Activated T-cell treated with anti-CD3 and anti-CD28 coated beads for 24 hours (primary cell): ENCODE data around the gene PCBP3.
"Not testable (repeated sequence)": the region's sequence is repeated elsewhere in the genome, so short reads cannot be mapped to it uniquely, and the experiment has no call there.

ENCODE experiments used
- DNase-seq: peaks from one replicate; pipeline ENCODE4 v3.0.0-alpha.2; 2020; ENCODE audit warnings: low read depth

PCBP3 gene

DNA sequence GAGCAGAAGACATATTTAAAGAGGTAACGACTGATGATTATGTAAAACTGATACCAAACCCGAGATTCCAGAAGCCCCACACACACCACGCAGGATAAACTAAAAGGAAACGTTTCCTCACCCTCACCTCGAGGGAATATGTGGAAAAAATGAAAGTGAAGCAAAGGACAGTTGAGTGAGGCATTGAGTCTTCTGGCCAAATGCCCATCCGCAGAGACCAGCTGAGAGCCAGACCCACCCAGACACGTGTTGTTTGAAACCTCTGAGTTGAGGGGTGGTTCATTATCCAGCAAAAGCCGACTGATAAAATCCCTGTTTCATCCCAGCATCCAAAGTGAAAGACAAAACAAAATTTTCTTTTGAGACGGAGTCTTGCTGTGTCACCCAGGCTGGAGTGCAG is 29.6 kb upstream of the PCBP3 start:
- DNase-seq: no peak

DNA sequence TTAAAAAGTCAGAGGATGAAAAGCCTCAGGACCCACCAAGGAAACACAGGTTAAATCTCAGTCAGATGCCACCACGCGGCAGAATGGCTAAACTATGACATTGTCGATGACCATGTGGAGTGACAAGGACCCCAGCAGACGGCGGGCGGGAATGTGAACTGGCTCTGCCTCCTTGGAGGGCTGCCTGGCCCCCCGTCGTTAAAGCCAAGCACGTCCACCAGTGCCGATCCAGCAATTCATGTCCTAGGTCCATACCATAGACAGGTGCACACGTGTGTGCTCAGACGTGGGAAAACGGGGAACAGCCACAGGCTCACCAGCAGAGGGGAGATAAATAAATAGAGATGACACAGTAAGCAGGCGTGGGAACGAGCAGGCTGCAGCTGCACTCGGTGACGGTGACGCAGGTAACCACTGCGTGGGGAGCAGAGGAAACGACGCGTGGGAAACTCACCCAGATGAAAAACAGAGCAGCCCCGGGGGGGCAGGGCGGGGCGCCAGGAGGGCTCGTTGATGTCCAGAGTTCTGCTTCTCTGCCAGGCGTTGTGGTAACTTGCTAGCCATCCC is 28.3 kb upstream of the PCBP3 start:
- DNase-seq: peak; percentile 76

DNA sequence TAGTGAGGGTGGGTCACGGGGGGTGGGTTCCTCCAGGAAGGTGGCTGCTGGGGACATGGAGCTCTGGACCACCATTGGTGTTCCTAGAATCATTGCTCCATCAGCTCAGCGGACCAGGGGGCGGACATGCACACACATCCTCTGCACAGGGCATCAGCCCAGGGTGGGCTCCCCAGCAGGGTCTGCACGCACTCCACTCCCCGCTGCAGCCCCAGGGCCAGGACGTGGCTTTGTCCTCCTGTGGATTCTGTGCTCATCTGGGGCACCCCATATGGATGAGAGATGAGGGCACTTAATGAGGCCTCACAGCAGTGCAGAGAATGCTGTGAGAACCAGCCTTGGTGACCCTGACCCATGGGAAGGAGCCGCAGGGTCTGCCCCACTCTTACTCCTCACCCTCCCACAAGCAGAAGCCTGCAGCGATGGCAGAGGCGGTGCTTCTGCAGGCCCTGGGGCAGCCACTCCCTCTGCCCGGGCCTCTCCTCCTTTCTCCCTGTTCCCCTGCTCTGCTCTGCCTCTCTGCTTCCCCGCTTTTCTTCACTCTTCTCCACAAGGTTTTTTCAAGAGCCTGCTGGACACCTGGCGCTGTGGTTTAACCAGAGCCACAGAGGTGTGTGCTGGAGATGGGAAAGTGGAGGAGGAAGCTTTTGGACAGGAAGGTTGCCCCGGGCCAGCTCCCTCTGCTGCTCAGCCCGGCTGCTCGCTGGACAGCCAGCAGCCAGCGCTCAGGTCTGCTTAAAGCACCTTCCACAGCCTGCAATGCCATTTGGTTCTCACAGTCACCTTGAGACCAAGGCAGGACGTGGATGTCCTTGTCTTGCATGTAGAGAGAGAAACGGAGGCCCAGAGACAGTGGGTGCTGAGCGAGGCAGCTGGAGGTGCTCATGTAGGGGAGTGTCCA is 26.3 kb upstream of the PCBP3 start:
- no peak for DNase-seq

DNA sequence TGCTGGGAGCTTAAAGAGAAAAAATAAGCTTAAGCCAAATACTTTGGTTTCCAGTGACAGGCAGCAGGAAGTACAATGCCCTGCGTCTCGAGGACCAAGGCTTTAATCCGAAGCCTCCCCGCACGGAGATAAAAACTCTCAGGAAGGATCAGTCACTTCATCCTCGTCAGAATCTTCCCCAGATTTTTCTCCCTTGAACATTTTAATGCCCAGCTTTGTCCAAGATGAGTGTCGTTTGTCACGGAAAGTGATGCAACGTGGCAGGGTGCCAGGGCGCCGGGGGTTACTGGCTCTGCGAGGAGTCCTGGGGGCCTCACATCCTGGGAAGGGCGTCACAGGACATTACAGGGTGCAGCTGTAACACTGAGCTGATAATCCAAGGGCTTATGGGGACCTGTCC is 25.2 kb upstream of the PCBP3 start:
- DNase-seq: no peak

DNA sequence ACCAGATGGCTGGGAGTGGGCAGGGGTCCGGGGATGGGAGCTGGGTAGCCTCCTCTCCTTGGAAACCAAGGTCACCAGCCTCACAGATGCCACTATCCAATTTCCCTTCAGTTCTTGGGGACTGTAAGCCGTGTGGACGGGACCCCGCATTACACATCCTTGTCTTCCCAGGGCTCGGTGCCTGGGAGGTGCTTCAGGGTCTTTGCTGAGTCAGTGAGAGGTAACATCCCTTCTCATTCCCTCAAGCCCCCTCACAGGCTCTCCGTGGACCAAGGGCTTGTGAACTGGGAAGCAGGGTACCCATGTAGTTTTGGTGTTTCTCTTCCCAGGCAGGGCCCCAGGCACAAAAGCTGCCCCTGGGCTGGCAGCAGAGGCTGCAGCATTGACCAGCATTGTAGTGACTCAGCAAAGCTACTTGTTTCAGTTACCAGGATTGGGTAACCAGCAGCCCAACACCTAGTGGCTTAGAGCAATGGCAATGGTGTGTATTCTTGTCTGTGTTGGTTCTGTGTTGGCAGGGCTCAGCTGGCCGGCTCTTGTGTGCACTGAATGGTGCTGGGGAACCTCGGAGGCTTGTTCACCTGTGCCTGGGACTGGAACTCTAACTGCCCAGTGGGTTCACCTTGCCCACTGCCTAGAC is 24.6 kb upstream of the PCBP3 start:
- DNase-seq: no peak

DNA sequence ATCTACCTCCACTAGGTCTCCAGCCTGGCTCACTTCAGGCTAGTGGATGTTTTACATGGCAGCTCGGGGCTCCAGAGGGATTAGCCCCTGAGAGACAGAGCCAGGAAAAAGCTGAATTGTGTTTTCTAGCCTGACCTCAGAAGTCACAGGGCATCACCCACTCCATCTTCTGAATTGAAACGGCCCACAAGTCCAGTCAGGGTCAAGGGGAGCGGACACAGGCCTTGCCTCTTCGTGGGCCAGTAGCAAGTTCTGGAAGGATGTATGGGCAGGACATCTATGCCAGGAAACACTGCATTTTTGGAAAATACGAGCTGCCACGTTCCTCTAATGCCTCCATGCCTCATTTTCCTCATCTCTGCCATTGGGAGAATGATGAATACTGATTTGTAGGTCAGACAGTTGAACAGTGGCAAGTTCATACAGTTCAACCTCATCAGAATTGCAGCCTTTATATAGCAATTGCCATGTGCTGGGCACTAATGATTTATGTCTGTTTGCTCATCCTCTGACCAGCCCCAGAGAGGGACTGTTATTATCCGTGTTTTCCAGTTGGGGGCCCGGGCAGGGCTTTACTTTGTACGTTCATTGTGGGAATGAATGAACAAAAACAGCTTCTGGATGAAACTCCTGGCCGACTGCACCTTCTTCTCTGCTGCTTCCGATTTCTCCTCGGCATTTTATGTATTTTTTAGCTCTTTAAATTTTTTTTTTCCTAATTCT is 23.2 kb upstream of the PCBP3 start:
- DNase-seq: no peak

DNA sequence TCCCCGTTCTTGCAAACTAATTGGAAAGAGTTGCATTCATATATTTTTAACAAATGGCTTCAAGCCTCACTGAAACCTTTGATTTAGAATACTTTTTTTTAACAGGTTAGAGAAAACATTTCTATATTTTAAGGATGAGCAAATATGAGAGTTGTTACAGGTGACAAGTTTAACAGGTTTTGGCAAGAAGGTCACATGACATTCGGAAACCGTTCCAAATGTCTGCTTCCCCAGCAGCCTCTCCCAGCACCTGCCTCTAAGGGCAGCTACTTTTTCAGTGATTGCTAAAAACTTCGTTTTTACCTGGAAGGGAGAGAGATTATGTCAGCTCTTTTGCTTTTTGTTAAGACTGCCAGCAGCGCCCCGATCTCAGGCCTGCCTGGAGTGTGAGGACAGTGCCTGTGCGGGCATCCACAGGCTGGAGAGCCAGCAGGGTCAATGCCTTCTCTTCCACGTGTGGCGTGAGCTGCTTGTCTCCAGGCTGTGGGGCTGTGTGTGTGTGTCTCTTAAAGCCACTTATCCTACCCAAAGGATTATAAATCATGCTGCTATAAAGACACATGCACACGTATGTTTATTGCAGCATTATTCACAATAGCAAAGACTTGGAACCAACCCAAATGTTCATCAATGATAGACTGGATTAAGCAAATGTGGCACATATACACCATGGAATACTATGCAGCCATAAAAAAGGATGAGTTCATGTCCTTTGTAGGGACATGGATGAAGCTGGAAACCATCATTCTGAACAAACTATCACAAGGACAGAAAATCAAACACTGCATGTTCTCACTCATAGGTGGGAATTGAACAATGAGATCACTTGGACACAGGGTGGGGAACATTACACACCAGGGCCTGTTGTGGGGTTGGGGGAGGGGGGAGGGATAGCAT is 21.8 kb upstream of the PCBP3 start:
- DNase-seq: not testable (repeated sequence)

DNA sequence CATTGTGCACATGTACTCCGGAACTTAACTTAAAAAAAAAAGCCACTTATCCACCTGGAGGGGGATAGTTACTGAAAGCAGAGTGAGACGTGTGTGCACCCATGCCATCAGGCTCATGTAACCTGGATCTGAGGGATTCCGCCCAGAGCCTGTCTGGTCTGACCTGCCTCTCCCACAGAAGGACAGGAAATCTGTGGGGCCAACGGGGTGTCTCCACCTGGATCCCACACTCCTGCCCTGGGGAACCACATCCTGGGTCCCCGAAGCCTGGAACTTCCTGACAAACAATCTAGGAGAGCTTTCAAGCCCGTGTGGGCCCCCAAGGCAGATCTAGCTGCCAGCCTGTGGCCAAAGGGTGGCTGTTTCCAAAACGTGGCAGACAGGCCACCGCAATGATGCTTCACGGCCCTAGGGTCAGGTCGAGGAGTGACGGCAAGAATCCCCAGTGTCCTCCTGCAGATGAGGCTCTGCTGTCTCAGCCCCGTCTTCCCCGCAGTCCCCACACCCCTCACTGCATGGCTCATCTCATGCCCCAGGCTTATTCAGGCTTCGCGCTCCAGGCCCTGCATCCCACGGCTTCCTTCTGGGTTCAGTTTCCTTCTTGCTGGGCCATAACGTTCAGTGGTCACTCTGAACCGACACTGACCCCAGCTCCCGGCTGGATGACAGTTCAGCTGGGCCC is 21.0 kb upstream of the PCBP3 start:
- DNase-seq: no peak

DNA sequence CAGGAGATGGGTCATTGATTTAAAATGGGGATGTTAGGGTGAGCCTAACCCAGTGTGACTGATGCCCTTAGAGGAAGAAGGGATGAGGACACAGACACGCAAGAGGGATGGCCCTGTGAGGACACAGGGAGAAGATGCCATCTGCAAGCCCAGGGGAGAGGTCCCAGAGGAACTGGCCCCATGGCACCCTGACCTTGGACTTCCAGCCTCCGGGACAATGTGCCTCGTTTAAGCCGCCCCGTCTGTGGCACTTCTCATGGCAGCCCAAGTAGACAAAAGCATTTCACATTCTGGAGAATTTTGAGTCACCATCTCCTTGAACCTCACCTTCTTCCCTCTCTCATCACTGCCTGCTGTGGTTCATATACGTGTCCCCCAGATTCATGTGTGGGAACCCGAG is 20.1 kb upstream of the PCBP3 start:
- DNase-seq: no peak

DNA sequence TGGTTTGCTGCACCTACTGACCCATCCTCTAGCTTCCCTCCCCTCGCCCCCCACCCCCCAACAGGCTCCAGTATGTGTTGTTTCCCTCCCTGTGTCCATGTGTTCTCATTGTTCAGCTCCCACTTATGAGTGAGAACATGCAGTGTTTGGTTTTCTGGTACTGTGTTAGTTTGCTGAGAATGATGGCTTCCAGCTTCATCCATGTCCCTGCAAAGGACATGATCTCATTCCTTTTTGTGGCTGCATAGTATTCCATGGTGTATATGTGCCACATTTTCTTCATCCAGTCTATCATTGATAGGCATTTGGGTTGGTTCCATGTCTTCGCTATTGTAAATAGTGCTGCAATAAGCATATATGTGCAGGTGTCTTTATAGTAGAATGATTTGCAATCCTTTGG is 17.4 kb upstream of the PCBP3 start:
- not testable (repeated sequence) for DNase-seq

DNA sequence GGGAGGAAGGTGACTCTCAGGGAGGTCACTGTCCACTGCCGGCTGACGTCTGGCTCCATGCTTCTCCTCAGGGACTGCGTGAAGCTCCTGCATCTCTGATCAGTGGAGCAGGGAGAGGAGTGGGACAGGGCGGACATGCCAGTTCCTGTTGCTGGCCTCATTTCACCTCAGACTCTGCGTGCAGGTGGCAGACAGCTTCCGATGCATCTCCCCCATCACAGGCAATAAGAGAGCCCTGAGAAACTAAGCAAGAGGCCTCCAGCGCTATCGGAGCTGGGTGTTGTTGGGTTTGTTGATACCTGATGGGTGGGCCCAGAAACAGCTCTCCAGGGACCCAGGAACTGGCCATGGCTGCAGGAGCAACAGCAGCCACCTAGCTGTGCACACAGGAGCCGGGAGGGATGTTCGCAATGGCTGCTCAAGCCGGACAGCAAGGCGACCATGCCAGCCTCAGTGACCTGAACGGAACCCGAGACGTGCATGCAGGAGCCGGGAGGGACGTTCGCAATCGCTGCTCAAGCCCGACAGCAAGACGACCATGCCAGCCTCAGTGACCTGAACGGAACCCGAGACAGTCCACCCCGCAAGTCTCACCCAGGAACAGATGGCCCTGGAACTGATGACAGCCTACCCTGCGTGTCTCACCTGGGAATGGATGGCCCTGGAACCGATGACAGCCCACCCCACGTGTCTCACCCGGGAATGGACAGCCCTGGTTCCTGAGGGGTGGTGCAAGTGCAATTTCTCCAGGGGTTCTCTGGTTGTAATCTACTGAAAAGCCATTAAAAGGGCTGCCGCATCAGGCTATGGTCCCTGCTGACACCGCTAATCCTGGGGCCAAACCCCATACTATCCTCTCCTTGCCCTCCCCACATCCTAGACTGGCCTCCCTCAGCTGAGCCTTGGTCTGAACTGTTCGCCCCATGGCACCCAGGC is 14.2 kb upstream of the PCBP3 start:
- no peak for DNase-seq

DNA sequence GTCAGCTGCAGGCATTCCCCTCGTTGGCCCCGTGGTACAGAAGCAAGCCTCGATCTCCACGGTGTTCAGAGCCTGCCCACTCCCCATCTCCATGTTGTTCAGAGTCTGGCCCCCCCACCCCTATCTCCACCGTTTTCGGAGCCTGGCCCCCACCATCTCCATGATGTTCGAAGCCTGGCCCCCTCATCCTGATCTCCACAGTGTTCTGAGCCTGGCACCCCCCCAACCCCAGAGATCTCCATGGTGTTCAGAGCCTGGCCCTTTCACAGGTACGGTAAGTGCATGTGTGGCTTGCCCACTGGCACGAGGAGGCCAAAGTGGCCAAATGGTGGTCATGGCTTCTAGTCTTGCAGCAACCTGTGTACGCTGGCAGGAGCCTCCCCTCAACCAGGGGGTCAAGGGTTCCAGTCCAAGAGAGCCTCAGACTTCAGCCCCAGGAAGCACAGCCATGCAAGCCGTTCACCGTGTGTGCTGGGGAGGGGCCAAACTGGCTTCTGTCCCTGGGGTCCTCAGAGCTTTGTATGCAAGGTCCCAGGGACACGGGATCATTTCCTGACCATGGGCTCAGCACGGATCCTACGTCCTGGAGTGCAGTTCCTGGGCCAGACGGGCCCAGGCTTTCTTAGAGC is 13.3 kb upstream of the PCBP3 start:
- DNase-seq: no peak

DNA sequence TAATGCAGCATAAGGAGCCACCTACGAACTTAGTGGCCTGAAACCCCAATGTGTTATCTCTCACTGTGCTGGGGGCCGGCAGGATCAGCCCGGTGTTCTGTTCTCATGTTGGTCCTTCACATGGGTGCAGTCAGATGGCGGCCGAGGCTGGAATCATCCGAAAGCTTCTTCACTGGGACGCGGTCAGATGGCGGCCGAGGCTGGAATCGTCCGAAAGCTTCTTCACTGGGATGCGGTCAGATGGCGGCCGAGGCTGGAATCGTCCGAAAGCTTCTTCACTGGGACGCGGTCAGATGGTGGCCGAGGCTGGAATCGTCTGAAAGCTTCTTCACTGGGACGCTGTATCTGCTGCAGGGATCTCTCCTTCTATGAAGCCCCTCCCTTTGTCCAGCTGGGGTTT is 12.6 kb upstream of the PCBP3 start:
- no peak for DNase-seq

DNA sequence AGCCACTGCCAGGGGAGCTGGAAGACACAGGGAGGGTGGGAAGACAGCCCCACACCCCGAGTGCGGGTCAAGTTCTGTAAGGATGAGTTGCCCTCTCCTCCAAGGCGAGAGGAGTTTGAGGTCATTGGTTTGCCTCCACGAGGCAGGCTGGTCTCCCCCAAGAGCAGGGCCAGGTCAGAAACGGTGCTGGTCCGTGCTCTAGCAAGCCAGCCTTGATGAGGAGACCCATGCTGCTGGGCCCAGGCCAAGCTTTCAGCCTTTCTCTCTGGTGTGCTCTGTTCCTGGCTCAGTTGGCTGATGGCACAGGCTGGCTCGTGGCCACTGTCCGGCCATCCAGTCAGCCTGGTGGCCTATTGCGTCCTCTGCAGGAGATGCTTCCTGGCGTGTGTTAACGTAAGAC is 12.0 kb upstream of the PCBP3 start:
- DNase-seq: no peak

DNA sequence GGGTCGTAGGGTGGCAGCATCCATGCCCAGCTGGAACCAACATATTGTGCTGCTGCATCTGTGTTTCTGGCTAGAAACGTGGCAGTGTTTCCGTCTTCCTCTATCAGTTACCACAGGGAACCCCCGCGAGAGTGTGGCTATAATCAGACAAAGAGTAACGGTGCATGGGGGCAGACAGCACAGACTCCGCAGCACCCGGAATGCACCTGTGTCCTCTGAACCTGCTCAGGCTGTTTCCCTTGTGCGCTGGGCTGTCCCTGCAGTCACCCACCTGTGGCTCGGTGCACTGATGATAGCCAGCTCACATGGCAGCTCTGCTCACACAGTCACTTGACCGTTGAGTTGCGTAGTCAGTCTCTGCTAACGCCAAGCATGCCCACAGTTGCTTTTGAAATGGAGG is 11.4 kb upstream of the PCBP3 start:
- DNase-seq: no peak

DNA sequence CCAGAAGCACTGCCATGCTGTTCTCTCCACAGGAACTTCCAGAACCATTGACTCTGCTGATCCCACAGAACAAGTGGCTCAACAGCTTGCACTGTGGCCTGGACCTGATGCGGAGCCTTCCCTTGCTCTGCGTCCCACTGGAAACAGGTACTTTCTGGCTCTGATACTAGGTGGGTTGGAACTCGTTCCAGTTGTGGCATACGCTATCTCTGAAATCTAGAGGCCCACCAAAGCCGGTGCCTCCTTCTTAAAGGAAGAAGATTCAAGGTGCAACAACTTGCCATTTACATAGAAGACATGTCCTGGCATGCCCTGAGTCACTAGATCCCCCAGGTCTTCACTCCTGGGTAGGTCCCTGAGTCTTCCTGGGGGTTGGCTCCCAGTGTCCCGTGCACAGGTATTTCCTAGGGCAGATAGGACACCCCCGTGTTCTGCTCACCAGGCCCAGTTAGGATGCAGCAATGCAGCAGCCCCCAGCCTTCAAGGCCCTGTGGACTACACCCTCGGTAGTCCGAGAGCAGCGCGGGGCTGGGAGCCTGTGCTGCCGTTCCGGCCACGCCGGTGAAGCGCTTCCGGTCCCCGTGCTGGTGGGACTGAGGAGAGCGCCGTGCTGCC is 10.8 kb upstream of the PCBP3 start:
- no peak for DNase-seq

DNA sequence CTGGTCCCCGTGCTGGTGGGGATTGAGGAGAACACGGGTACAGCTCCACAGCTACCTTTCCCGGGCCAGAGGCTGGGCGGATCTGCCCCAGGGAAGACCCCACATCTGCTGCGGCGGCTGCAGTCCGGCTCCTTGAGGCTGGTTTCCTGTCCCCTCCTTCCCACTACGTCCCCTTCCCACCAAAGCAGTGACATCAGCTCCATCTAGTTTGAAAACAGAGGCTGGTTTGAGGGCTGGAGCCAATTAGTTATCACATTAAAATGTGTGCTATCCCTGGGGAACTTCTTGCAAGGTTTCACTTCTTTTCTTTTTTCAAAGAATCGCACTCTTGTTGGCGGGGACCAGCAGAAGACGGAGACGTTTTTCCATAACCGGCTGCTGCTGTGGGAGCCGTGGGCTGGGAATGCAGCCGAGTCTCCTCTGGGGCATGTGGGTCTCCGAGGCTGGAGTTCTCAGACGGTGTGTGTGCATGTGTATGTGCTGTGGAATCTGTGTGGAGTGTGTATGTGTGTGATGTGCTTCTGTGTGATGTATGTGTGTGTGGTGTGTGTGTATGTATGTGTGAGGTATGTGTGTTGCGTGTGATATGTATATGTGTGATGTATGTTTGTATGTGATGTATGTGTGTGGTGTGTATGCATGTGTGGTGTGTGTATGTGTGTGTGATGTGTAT is 8.9 kb upstream of the PCBP3 start:
- DNase-seq: no peak
